ENCODE measurements around the gene TRANK1.
"Not testable (repeated sequence)": the region's sequence is repeated elsewhere in the genome, so short reads cannot be mapped to it uniquely, and the experiment has no call there.

The TRANK1 gene

DNA sequence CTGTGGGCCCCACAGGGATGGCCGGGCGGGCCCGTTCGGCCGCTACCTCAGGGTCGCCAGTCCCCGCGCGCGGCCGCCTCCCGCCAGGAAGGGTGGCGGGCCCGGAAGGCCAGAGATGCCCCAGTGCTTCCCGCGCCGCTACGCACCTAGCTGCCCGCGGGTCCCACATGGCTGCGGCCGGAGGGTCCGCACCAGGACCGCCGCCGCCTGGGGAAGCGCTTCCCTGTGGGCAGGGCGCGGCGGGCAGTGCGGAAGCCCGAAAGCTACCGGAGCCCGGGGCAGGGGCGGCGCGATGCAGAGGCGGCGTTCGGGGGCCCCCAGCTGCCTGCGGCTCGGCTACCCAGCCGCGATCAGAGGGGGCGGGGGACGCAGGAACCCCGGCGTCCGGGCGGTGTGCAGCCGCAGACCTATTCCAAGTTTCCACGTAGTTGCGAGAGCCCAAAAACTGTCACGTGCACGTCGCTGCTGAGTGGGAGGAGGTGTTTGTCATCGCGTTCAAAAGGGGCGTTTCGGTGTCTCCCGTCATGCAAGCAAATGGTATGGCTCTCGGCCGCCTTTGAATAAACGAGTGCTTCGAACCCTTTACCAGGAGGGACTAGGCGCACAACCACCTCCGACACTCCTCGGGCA, at the start of gene TRANK1:
TRANK1 (minus strand) TSS at position 414 of the 630 bp plus-strand sequence; CDS start at position 169, 245 bp downstream.
- peak; percentile 35 for DNase-seq (ENCODE audit: low spot score)

DNA sequence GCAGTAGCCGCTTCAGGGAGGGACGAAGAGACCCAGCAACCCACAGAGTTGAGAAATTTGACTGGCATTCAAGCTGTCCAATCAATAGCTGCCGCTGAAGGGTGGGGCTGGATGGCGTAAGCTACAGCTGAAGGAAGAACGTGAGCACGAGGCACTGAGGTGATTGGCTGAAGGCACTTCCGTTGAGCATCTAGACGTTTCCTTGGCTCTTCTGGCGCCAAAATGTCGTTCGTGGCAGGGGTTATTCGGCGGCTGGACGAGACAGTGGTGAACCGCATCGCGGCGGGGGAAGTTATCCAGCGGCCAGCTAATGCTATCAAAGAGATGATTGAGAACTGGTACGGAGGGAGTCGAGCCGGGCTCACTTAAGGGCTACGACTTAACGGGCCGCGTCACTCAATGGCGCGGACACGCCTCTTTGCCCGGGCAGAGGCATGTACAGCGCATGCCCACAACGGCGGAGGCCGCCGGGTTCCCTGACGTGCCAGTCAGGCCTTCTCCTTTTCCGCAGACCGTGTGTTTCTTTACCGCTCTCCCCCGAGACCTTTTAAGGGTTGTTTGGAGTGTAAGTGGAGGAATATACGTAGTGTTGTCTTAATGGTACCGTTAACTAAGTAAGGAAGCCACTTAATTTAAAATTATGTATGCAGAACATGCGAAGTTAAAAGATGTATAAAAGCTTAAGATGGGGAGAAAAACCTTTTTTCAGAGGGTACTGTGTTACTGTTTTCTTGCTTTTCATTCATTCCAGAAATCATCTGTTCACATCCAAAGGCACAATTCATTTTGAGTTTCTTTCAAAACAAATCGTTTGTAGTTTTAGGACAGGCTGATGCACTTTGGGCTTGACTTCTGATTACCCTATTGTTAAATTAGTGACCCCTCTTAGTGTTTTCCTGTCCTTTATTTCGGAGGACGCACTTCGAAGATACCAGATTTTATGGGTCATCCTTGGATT, 48.8 kb upstream of the TRANK1 start, which contains the start of gene MLH1:
MLH1 (plus strand) TSS at position 193 of the 958 bp plus-strand sequence; CDS start at position 223, 30 bp downstream.
- DNase-seq (ENCODE audit: low spot score), result peak; percentile 100

DNA sequence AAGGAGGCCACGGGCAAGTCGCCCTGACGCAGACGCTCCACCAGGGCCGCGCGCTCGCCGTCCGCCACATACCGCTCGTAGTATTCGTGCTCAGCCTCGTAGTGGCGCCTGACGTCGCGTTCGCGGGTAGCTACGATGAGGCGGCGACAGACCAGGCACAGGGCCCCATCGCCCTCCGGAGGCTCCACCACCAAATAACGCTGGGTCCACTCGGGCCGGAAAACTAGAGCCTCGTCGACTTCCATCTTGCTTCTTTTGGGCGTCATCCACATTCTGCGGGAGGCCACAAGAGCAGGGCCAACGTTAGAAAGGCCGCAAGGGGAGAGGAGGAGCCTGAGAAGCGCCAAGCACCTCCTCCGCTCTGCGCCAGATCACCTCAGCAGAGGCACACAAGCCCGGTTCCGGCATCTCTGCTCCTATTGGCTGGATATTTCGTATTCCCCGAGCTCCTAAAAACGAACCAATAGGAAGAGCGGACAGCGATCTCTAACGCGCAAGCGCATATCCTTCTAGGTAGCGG, 48.0 kb upstream of the TRANK1 start, which contains the start of gene EPM2AIP1:
EPM2AIP1 (minus strand) TSS at position 326 of the 520 bp plus-strand sequence; CDS start at position 272, 54 bp downstream.
- no peak for DNase-seq (ENCODE audit: low spot score)

DNA sequence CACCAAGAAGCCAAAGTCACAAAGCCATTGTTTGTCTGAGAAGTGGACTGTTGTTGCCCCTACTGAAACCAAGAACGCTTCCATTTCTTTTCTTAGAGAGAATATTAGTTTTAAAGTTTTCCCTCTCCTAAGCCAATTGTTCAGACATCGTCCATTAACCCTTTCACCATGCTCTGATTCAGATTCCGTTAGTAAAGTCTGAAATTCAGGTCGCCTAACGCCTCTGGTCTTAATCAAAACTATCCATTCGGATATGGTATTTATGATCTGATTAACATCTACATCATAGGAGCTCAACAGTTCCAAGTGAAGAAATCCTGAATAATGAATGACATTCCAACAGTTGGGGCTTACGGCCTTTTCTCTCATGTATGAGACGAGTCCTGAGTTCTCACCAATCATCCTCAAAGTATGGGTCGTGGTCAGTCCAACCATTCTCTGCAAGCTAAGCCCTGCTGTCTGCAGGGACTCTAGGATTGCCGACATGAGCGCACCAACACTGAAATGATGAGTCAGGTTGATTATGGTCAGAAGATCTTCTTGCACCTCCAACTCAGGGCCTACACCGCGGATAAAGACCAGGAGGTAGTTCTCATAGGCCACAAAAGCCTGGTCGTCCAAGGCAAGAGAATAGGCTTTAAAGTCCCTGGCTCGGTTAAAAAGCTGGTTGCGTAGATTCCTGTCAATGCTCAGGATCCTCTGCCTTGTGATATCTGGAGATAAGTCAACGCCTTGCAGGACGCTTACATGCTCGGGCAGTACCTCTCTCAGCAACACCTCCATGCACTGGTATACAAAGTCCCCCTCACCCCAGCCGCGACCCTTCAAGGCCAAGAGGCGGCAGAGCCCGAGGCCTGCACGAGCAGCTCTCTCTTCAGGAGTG, 47.3 kb upstream of the TRANK1 start:
- DNase-seq (ENCODE audit: low spot score), result peak; percentile 56

DNA sequence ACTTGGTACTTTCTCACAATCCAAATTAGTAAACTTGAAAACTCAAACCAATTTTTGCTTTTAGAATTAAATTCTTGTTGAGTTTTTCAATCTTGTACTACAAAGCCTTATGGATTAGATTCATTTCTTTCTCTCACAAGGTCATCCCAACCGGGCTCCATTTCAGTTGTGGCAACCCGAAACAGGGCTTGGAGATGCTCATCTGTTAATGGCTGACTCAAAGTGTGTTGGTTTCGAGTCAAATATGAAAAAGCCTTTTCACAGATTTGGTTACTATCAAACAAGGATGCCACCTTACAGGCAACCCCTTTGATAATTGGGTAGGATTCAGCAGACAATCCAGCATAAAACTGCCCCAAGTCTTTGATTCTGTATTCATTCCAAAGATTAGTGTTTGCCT, 46.3 kb upstream of the TRANK1 start:
- no peak for DNase-seq (ENCODE audit: low spot score)

DNA sequence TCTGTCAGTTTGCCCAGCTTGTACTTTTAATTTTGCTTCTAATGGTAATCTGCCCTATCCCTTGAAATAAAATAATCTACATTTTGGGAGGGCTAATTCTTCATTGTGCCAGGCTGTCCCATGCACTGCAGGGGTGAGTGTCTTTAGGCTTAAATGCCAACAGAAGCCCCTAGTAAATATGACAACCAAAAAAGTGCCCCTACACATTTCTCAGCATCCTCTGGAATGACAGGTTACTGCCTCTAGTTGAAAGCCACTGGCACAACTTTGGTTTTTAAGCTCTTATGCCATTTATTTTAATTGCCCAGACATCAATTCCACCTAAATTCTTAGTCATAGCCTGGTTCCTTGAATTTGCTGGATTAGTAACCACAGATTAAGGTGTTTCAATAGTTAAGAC, 44.7 kb upstream of the TRANK1 start:
- no peak for DNase-seq (ENCODE audit: low spot score)

DNA sequence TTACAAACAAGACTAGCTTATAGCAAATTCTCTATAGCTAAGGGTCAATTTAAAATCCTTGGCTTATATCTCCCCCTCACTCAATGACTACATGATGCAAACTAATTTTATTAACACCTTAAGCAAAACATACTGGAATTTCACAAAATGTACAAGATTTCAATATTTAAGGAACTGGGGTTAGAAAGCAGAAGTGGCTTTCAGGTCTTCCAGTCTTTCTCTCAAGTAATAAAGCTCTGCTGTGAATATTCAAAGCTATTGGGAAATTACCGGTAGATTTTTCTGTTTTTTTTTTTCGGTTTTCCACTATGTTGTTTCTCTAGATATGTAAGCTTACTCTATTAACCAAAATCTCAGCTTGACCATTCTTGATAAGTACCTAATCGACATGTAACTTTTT, 44.2 kb upstream of the TRANK1 start:
- no peak for DNase-seq (ENCODE audit: low spot score)

DNA sequence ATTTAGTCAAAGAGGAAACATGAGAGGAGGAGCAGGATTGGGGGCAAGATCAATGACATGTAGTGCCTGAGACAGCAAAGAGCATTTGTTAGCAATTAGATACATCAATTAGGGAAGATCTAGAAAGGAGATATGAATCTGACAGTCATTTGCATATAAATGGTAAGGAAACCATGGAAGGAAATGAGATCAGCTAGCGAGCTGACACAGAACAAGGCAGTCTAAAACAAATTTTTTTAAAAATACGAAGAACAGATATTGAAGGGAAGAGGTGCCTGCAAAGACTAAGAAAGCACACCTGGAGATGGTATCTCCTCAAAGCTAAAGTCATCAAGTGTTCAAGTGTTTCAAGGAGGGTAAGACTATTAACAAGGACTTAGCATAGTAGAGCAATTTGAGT, 43.5 kb upstream of the TRANK1 start:
- DNase-seq (ENCODE audit: low spot score), result no peak

DNA sequence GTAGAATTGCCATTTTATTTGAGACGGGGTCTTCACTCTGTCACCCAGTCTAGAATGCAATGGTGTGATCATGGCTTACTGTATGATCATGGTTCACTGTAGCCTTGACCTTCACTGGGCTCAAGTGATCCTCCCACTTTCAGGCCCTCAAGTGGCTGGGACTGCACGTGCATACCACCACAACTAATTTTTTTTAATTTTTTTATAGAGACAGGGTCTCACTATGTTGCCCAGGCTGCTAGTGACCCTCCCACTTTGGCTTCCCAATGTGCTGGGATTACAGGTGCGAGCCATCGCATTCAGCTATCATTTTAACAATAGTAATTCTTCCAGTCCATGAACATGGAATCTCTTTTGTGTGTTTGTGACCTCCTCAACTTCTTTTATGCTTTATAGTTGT, 36.2 kb upstream of the TRANK1 start:
- no peak for DNase-seq (ENCODE audit: low spot score)

DNA sequence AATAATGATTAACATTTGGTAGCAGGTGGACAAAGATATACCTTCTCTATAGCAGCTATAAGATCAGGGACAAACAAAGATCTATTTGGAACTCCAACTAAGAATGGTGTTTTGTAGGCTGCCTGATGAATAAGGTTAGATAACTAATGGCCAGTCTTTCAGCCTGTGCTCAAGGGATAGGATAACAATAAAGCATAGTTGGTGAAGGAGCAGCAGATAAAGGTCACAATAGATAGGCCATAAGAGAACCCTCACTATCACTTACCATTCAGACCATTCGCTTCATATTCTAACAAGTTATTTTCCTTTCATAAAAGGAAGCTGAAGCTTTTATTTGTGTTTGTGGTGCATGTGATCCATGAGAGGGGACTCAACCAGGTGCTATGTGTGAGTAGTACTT, 28.3 kb upstream of the TRANK1 start:
- no peak for DNase-seq (ENCODE audit: low spot score)

DNA sequence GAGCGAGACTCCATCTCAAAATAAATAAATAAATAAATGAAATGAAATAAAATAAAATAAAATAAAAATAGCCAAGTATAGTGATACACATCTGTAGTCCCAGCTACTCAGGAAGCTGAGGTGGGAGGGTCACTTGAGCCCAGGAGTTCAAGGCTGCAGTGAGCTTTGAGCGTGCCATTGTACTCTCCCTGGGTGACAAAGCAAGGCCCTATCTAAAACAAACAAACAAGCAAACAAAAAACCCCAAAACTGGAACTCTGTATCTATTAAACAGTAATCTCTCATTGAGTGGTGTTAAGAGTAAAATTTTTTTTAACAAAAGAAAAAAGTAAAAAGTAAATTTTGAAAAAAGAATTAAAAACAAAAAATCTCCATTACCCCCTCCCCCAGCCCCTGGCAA, 27.3 kb upstream of the TRANK1 start:
- no peak for DNase-seq (ENCODE audit: low spot score)

DNA sequence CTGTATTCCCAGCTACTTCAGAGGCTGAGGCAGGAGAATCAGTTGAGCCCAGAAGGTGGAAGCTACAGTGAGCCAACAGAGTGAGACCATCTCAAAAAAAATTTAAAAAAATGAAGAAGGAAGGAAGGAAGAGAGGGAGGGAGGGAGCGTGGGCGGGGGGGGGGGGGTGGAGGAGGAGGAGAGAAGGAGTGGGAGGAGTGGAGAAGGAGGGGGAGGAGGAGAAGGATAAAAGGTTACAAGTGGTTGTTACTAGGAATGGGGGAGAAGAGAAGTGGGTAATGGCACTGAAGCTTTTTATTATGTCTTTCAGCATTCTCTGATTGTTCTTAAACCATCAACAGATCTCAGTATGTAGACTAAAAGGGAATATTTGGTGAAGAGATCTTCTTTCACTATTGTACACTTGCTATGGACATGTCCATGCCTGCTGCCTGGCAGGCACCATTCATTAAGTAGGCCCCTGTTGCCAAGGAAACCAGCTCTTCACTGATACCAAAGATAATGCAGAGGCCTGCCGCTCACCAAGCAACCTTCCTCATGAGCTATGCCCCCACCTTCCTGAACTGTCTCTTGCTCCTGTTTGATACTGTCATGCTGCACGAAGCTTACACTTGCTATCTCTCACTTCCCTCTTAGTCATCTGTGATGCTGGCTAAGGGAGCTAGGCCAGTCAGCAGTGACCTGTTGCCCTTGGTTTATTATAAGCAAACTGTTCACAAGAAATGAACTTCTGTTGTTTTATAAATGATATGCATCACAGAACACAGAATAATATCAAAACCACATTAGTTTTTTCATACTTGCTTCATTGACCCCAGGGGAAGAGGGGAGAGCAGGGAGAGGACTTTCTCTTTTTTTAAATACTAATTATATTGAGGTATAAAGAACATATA, 24.9 kb upstream of the TRANK1 start:
- DNase-seq (ENCODE audit: low spot score), result peak; percentile 90

DNA sequence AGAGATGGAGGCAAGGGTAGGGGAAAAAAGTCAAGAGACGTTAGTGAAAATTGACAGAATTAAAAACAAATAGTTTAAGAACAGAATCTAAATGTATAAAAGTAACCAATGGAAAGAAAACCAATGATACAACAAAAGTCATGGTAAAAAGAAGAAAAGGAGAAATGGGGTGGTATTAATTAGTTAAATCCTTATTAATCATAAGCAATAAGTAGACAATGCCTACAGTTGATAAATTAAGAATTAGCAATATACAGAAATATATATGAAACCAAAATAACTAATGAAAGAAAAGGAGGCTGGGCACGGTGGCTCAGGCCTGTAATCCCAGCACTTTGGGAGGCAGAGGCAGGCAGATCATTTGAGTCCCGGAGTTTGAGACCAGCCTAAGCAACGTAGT, 24.2 kb upstream of the TRANK1 start:
- no peak for DNase-seq (ENCODE audit: low spot score)

DNA sequence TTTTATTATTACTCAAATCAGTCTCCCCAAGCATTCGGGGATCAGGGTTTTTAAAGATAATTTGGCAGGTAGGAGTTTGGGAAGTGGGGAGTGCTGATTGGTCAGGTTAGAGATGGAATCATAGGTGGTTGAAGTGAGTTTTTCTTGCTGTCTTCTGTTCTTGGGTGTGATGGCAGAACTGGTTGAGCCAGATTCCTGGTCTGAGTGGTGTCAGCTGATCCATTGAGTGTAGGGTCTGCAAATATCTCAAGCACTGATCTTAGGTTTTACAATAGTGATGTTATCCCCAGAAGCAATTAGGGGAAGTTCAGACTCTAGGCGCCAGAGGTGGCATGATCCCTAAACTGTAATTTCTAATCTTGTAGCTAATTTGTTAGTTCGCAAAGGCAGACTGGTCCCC, 20.6 kb upstream of the TRANK1 start:
- no peak for DNase-seq (ENCODE audit: low spot score)

DNA sequence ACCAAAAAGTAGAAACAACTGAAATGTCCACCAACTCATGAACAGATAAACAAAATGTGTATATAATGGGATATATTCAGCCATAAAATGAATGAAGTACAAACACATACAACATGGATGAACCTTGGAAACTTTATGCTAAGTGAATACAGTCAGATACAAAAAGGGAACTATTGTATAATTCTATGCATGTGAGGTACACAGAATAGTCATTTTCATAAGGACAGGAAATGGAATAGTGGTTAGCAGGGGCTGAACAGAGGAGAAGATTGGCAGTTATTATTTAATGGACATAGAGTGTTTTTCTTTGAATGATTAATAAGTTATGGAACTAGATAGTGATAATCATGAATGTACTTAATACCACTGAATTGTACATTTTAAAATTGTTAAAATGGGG, 20.0 kb upstream of the TRANK1 start:
- DNase-seq (ENCODE audit: low spot score), result no peak

DNA sequence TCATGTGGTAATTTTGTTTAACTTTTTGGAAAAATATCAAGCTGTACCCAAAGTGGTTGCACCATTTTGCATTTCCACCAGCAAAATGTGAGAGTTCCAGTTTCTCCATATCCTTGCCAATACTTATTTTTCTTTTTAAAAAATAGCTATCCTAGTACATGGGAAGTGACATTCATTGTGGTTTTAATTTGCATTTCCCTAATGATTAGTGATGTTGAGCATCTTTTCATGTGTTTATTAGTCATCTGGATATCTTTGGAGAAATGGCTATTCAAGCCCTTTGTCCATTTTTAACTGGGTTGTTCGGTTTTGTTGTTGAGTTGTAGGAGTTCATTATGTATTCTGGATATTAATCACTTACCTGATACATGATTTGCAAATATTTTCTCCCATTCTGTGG, 19.5 kb upstream of the TRANK1 start:
- no peak for DNase-seq (ENCODE audit: low spot score)

DNA sequence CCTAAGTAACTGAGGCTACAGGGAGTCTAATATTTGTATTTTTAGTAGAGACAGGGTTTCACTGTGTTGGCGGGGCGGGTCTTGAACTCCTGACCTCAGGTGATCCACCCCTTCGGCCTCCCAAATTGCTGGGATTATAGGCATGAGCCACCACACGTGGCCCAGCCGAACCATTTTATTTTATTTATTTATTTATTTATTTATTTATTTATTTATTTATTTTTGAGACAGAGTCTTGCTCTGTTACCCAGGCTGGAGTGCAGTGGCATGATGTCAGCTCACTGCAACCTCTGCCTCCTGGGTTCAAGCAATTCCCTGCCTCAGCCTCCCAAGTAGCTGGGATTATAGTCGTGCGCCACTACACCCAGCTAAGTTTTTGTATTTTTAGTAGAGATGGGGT, 18.2 kb upstream of the TRANK1 start:
- not testable (repeated sequence) for DNase-seq (ENCODE audit: low spot score)

DNA sequence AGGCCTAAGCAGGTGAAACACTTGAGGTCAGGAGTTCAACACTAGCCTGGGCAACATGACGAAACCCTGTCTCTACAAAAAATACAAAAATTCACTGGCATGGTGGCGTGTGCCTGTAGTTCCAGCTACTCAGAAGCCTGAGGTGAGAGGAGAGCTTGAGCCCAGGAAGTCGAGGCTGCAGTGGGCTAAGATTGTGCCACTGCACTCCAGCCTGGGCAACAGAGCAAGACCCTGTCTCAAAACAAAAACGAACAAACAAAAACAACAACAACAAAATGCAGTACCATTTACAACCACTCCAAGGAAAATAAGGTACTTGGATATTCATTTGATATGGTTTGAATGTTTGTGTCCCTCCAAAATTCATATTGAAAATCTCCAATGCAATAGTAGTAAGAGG, 15.6 kb upstream of the TRANK1 start:
- no peak for DNase-seq (ENCODE audit: low spot score)

DNA sequence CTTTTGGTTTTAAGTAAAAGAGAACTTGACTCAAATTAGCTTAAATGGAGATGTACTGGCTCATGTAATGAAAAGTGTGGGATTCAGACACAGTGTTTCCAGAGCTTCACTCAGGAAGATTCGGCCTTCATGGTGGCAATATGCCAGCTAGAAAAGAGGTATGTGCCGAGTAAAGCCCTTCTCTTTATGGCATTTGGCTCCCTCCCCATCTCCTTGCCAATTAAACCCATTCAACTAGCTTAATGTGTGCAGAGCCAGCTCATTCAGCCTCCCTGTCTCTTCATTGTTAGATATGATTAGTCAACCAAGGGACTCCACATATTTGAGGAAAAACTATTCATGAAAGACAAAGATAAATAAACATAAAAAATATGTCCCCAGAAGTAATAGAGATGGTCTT, 15.0 kb upstream of the TRANK1 start:
- peak; percentile 77 for DNase-seq (ENCODE audit: low spot score)

DNA sequence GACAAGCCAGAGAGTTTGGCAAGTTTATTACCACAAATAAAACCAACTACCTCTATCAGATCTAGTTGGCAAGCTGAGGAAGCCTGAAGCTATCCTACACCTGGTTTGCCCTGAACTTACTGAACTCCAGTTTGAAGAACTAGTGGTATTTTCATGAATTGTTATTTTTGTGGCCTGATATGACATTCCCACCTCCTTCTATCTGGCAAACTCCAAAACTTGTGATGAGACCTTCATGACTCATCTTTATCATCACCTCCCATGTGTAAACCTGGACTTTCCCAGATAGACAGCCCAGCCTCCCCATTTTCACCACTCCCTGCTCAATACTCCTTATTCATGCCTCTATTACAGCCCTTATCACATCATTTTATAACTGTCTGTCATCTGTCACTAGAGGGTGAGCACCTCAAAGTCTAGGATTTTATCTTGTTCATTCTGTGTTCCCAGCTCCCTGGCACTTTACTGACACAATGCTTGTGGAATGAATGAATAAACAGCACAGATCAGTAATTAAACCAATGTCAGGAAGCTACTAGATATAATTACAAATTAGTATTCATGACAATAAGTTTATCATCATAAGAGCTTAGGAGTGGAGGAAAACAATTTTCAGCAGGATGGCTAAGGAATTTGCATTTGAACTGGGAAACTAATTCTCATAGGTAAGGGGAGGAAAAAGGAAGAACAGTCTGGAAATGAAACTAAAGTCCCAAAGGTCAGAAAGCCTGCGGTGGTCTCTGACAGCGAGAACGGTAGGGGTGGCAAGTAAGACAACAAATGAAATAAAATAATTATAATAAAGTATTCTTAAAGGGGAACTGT, 13.2 kb upstream of the TRANK1 start:
- peak; percentile 93 for DNase-seq (ENCODE audit: low spot score)
